Left ventricle myocardium inferior (tissue), 1 donor: ENCODE data around the gene ATG9B. TPM values are rescaled to one million over a fixed set of nuclear protein-coding genes. Genes with fewer than 3 reads are reported as not detected.
"Not testable (repeated sequence)": the region's sequence is repeated elsewhere in the genome, so short reads cannot be mapped to it uniquely, and the experiment has no call there.

Source experiments
- DNase-seq: peaks from one replicate; pipeline ENCODE4 v3.0.0-alpha.2; 2020
- H3K27ac ChIP-seq: fragments of 200-600 bp; replicated peaks from 2 replicates; pipeline ENCODE4 v1.8.0; 2021
- H3K27me3 ChIP-seq: fragments of 200-600 bp; 2 replicates; pipeline ENCODE4 v1.8.0; 2021; ENCODE audit warnings: low read depth
- H3K36me3 ChIP-seq: fragments of 200-600 bp; 2 replicates; pipeline ENCODE4 v1.8.0; 2021
- H3K4me1 ChIP-seq: fragments of 200-600 bp; 2 replicates; pipeline ENCODE4 v1.8.0; 2021
- H3K4me3 ChIP-seq: fragments of 200-600 bp; 2 replicates; pipeline ENCODE4 v1.8.0; 2021; ENCODE audit warnings: mild to moderate bottlenecking, moderate library complexity
- H3K9me3 ChIP-seq: fragments of 200-600 bp; replicated peaks from 2 replicates; pipeline ENCODE4 v1.8.0; 2021
- intact Hi-C: fragments of 100-400 bp; cut with micrococcal nuclease; formaldehyde crosslinking; loops from one replicate; pipeline ENCODE4 v1.11.0; 2022
- total RNA-seq: library from RNA; stranded (reverse); fragmentation: NEBNext Ultra II Directional; extraction: Animal tissue kit (Norgen Biotek cat#: 25700); gene quantifications from one replicate; pipeline ENCODE4 v1.2.1, GENCODE V29; 2021
- TF ChIP-seq, protein P1 (sequence below): fragments of 200-600 bp; IDR thresholded peaks from 2 replicates; pipeline ENCODE4 v1.8.0; 2021; ENCODE audit warnings: antibody characterized with exemption, mild to moderate bottlenecking, borderline replicate concordance
- donor health status: DM: no; HTN: yes; CAD: no; lungs with severe emphysema.

ATG9B gene
- total RNA-seq, 1 donor from 2014 or later: not detected

- no peak overlapping the region for H3K27ac ChIP-seq
- H3K4me3 ChIP-seq: no peak overlapping the region
- intact Hi-C loops: no loop called here
- H3K36me3 ChIP-seq: no peaks in the 10 kb centered on the region
- H3K27me3 ChIP-seq: peaks cover 57% of the 10 kb centered on the region
- no peak for DNase-seq
- no peaks in the 10 kb centered on the region for H3K9me3 ChIP-seq
- TF ChIP-seq, protein P1, sequence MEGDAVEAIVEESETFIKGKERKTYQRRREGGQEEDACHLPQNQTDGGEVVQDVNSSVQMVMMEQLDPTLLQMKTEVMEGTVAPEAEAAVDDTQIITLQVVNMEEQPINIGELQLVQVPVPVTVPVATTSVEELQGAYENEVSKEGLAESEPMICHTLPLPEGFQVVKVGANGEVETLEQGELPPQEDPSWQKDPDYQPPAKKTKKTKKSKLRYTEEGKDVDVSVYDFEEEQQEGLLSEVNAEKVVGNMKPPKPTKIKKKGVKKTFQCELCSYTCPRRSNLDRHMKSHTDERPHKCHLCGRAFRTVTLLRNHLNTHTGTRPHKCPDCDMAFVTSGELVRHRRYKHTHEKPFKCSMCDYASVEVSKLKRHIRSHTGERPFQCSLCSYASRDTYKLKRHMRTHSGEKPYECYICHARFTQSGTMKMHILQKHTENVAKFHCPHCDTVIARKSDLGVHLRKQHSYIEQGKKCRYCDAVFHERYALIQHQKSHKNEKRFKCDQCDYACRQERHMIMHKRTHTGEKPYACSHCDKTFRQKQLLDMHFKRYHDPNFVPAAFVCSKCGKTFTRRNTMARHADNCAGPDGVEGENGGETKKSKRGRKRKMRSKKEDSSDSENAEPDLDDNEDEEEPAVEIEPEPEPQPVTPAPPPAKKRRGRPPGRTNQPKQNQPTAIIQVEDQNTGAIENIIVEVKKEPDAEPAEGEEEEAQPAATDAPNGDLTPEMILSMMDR: no peak
- peaks cover 67% of the 10 kb centered on the region for H3K4me1 ChIP-seq
These were observed 9.3 kb downstream of the ATG9B start for GRCh38 chr7:151014950-151015349.

DNA sequence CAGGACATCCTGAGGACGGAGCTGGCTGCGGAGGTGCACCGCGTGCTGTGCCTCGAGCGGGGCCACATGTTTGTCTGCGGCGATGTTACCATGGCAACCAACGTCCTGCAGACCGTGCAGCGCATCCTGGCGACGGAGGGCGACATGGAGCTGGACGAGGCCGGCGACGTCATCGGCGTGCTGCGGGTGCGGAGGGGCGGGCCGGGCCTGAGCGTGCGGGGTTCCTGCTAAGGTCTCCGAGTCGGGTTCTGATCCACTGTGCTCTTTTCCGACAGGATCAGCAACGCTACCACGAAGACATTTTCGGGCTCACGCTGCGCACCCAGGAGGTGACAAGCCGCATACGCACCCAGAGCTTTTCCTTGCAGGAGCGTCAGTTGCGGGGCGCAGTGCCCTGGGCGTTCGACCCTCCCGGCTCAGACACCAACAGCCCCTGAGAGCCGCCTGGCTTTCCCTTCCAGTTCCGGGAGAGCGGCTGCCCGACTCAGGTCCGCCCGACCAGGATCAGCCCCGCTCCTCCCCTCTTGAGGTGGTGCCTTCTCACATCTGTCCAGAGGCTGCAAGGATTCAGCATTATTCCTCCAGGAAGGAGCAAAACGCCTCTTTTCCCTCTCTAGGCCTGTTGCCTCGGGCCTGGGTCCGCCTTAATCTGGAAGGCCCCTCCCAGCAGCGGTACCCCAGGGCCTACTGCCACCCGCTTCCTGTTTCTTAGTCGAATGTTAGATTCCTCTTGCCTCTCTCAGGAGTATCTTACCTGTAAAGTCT lies 10.4 kb downstream of the ATG9B start:
- Histone ChIP-seq H3K4me3 (peak overlapping the region; percentile 57), H3K27ac (no peak overlapping the region), H3K9me3 (no peaks in the 10 kb centered on the region), H3K36me3 (no peaks in the 10 kb centered on the region), H3K4me1 (peaks cover 74% of the 10 kb centered on the region), H3K27me3 (peaks cover 46% of the 10 kb centered on the region)
- TF ChIP-seq, protein P1: no peak
- DNase-seq: peak; percentile 59
- intact Hi-C loops: no loop called here

- intact Hi-C loops: no loop called here
- no peak for DNase-seq
- Histone ChIP-seq H3K4me1 (peaks cover 74% of the 10 kb centered on the region), H3K27me3 (peaks cover 40% of the 10 kb centered on the region), H3K36me3 (no peaks in the 10 kb centered on the region), H3K4me3 (peak overlapping the region; percentile 57), H3K9me3 (no peaks in the 10 kb centered on the region), H3K27ac (no peak overlapping the region)
- TF ChIP-seq, protein P1: no peak
These were observed 10.9 kb downstream of the ATG9B start for GRCh38 chr7:151013356-151013732.

DNA sequence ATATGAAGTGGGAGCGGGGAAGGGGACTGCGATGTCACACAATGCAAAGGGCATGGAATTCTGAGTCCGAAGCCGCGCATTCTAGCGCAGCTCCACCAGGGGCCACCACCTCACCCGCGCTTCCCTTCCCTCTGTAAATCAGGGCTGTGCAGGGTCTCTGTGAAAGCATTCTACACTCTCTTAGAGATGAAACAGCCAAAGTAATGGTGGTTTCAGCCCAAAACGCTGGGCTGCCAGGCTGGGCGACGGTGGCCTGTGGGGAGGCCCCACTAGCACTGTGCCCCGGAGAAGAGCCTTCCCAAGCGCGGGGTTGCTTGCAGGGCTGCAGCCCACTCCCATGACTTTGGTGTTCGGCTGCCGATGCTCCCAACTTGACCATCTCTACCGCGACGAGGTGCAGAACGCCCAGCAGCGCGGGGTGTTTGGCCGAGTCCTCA lies 11.4 kb downstream of the ATG9B start:
- TF ChIP-seq, protein P1: peak; percentile 61
- Histone ChIP-seq H3K9me3 (no peaks in the 10 kb centered on the region), H3K27ac (no peak overlapping the region), H3K4me1 (peaks cover 74% of the 10 kb centered on the region), H3K36me3 (no peaks in the 10 kb centered on the region), H3K4me3 (peak overlapping the region; percentile 57), H3K27me3 (peaks cover 36% of the 10 kb centered on the region)
- intact Hi-C loops: no loop called here
- no peak for DNase-seq

DNA sequence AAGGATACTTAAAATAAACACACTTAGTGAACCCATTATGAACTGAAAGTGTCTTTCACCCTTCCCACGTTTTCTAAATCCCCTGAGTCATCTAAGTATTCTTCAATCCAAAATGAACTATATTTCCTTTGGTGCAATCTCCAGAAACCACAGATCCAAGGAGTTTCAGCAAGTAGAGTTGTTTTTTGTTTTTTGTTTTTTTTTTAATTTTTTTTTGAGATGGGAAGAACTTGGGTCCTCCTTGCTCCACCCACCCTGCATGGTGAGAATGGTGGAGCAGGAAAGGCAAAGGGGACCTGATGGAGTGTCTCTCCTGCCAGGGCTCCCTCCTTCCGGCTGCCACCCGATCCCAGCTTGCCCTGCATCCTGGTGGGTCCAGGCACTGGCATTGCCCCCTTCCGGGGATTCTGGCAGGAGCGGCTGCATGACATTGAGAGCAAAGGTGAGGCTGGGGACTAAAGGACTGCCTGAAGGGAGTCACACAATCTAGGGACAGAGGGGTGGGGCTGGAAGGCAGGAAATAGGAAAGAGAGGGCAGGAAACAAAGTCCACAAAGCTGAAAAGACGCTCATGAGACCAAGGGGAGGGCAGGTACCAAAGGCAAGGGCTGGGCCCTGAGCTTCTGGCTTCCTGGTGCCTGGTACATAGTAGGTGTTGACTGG lies 12.1 kb downstream of the ATG9B start:
- Histone ChIP-seq H3K4me1 (peaks cover 77% of the 10 kb centered on the region), H3K27me3 (peaks cover 29% of the 10 kb centered on the region)
- no peak for DNase-seq

DNA sequence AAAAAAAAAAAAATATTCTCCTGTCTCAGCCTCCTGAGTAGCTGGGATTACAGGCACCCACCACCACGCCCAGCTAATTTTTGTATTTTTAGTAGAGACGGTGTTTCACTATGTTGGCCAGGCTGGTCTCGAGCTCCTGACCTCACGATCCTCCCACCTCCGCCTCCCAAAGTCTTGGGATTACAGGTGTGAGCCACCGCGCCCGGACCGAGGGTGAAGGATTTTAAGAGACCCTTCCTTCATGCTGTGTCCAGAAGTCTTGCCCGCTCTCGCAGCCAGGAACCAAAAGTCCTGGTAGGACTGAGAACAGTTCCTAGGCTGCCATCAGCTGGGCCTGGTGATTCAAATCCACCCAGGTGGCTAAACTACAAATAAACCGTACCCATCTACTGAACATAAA lies 12.7 kb downstream of the ATG9B start:
- intact Hi-C loops, H3K36me3 ChIP-seq, DNase-seq, H3K27ac ChIP-seq, H3K4me3 ChIP-seq, H3K9me3 ChIP-seq: not testable (repeated sequence)
- peaks cover 82% of the 10 kb centered on the region for H3K4me1 ChIP-seq
- H3K27me3 ChIP-seq: peaks cover 25% of the 10 kb centered on the region

More for the DNA sequence above, 12.1 kb downstream of the ATG9B start:
- Histone ChIP-seq H3K4me3 (no peak overlapping the region), H3K27ac (no peak overlapping the region), H3K9me3 (no peaks in the 10 kb centered on the region), H3K36me3 (no peaks in the 10 kb centered on the region)
- intact Hi-C loops: no loop called here
- TF ChIP-seq, protein P1: no peak
